ENCODE measurements around the gene SLC16A4.

The SLC16A4 gene

DNA sequence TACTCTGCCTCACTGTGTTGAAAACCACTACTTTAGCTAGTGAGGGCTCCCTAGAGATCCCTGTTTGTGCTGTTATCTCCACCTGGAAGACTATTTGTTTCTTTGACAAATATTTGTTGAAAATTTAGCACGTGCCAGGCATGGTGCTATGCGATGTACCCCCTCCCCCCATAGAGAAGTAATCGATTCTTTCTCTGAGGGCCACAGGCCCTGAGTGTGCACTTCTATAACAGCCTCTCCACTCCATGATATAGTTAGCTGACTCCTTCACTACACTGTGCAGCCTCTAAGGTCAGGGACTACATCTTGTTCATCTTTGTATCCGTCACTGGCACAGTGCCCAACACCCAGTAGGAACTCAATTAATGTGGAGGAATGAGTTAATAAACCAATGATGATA lies 69.0 kb downstream of the SLC16A4 start:
- no peak for DNase-seq

DNA sequence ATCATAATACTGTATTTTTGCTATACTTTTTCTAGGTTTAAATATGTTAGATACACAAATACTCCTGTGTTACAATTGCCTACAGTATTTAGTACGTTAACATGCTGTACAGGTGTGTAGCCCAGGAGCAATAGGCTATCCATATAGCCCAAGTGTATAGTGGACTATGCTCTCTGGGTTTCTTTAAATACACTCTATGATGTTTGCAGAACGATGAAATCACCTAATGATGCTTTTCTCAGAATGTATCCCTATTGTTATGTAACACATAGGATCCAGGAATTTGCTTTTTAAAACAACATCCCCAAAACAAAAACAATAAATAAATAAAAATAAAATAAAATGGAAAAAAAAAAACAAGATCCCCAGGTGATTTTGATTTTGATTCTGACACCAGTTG lies 69.8 kb downstream of the SLC16A4 start:
- no peak for DNase-seq

DNA sequence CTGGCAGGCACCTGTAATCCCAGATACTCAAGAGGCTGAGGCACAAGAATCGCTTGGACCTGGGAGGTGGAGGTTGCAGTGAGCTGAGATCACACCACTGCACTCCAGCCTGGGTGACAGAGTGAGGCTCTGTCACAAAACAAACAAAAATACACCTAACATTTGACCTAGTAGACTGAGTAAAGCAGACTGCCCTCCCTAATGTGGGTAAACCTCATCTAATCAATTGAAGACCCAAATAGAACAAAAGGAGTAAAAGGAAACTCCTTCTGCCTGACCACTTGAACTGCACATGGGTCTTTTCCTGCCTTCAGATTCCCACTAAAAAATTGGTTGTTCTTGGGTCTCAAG lies 70.7 kb downstream of the SLC16A4 start:
- no peak for DNase-seq

DNA sequence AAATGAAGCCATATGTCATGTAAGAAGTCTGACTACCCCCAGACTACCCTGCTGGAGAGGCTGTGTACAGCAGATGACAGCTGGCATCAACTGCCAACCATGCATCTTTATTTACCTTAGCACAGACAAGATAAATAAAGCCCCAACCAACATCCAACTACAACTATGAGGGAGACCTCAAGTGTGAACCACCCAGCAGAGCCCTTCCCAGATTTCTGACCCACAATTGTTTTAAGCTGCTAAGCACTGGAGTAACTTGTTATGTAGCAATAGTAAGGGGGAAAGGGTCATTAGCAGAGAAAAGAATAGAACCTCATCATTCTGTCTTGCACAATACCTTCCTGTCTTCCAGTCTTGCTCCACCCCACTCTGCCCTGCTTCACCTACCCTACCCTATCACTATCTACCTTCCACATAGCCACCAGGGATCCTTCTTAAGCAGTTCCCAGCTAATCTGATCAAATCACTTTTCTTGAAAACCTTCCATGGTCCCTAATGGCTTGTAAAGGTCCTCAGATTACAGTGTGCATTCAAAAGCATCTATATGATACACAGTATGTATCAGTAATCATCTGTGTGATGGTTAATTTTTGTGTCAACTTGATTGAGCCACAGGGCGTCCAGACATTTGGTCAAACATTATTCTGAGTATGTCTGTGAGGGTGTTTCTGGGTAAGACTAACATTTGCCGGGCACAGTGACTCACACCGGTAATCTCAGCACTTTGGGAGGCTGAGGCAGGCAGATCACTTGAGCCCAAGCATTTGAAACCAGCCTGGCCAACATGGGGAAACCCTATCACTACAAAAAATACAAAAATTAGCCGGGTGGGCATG lies 71.3 kb downstream of the SLC16A4 start:
- no peak for DNase-seq

DNA sequence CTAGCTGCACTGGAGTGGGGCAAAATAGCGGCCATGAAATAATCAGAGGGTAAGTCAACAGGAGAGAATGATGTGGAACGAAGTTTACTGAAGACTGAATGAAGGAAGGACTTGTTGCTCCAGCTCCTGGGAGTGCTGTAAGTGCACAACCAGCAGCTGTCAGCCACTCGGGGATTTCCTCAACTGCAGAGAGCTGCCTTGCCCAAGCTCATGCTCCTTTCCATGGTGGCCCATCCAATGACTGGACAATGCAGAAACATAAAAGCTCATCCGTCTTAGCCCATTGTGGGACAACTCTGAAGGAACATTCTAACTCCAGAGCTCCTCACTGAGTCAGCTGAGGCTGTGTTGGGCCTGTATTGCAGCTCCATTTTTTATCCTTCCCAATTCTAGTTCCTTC lies 72.8 kb downstream of the SLC16A4 start:
- no peak for DNase-seq

DNA sequence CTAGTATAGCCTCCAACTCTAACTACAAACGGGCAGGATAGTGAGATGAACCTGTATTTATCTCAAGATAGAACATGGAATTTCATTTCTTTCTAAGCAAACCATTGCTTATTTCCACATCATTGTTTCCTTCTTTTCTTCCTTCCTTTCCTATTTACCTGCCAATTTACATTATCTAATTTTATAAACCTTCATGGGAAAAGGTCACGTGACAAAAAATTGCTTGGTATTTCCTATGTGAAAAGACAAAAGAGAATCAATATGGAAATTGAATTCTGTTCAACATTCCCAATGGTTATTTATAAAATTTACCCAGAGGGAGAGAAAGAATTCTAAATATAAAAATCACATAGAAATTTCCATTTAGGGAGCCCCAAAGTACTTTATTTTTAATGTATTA lies 74.1 kb downstream of the SLC16A4 start:
- DNase-seq = no peak
